H9 (cell line): ENCODE measurements around the gene ADGRL2. TPM values are rescaled to one million over a fixed set of nuclear protein-coding genes. Genes with fewer than 3 reads are reported as not detected.
A peak's percentile ranks its signal among the peaks of the same experiment; 100 is the strongest.

Experiments used
- DNase-seq: peaks from one replicate; pipeline ENCODE4 v3.0.0-alpha.2; 2017
- H2AFZ ChIP-seq: one replicate; pipeline ENCODE4 v1.6.1; 2013; ENCODE audit warnings: mild to moderate bottlenecking, low read length, control low read depth, moderate library complexity
- H2AK5ac ChIP-seq: 2 replicates; pipeline ENCODE4 v1.6.1; 2013; ENCODE audit warnings: low read length, control low read depth, mixed read lengths; ENCODE audit not compliant: insufficient read length
- H2BK120ac ChIP-seq: one replicate; pipeline ENCODE4 v1.6.1; 2013; ENCODE audit warnings: low read depth, mild to moderate bottlenecking, low read length, control low read depth, inconsistent platforms; ENCODE audit not compliant: poor library complexity, severe bottlenecking
- H2BK12ac ChIP-seq: 2 replicates; pipeline ENCODE4 v1.6.1; 2013; ENCODE audit warnings: low read length, control low read depth, mixed read lengths, low read depth; ENCODE audit not compliant: insufficient read length
- H2BK15ac ChIP-seq: 2 replicates; pipeline ENCODE4 v1.6.1; 2013; ENCODE audit warnings: low read depth, low read length, control low read depth
- H2BK20ac ChIP-seq: one replicate; pipeline ENCODE4 v1.6.1; 2013; ENCODE audit warnings: low read depth, mild to moderate bottlenecking, low read length, control low read depth, inconsistent platforms; ENCODE audit not compliant: poor library complexity, severe bottlenecking
- H2BK5ac ChIP-seq: 2 replicates; pipeline ENCODE4 v1.6.1; 2013; ENCODE audit warnings: low read length, control low read depth, mixed read lengths; ENCODE audit not compliant: insufficient read length
- H3K14ac ChIP-seq: 2 replicates; pipeline ENCODE4 v1.6.1; 2013; ENCODE audit warnings: low read length, control low read depth; ENCODE audit not compliant: insufficient read depth
- H3K18ac ChIP-seq: 2 replicates; pipeline ENCODE4 v1.6.1; 2013; ENCODE audit warnings: low read depth, mild to moderate bottlenecking, mixed read lengths, low read length, control low read depth; ENCODE audit not compliant: insufficient read length
- H3K23ac ChIP-seq: 2 replicates; pipeline ENCODE4 v1.6.1; 2013; ENCODE audit warnings: low read length, control low read depth, mixed read lengths, low read depth; ENCODE audit not compliant: insufficient read length
- H3K23me2 ChIP-seq: 2 replicates; pipeline ENCODE4 v1.6.1; 2013; ENCODE audit warnings: low read depth, mild to moderate bottlenecking, mixed read lengths, low read length, control low read depth; ENCODE audit not compliant: insufficient read length, poor library complexity, severe bottlenecking
- H3K27ac ChIP-seq: 2 replicates; pipeline ENCODE4 v1.5.1; 2013; ENCODE audit warnings: low read length, control low read depth, mixed read lengths, low read depth; ENCODE audit not compliant: insufficient read length
- H3K27me3 ChIP-seq: 2 replicates; pipeline ENCODE4 v1.6.1; 2013; ENCODE audit warnings: low read length, control low read depth, inconsistent platforms; ENCODE audit not compliant: insufficient read depth
- H3K4ac ChIP-seq: 2 replicates; pipeline ENCODE4 v1.6.1; 2013; ENCODE audit warnings: low read depth, mild to moderate bottlenecking, control low read depth, inconsistent platforms, low read length, moderate library complexity
- H3K4me1 ChIP-seq: 2 replicates; pipeline ENCODE4 v1.6.1; 2013; ENCODE audit warnings: low read length, control low read depth, inconsistent platforms; ENCODE audit not compliant: insufficient read depth
- H3K4me2 ChIP-seq: 2 replicates; pipeline ENCODE4 v1.6.1; 2013; ENCODE audit warnings: low read length, control low read depth, mixed read lengths; ENCODE audit not compliant: insufficient read length, insufficient read depth
- H3K56ac ChIP-seq: 2 replicates; pipeline ENCODE4 v1.6.1; 2013; ENCODE audit warnings: low read depth, mild to moderate bottlenecking, mixed read lengths, low read length, control low read depth; ENCODE audit not compliant: insufficient read length
- H3K79me1 ChIP-seq: 2 replicates; pipeline ENCODE4 v1.6.1; 2013; ENCODE audit warnings: low read depth, mild to moderate bottlenecking, moderate library complexity, low read length, control low read depth, inconsistent platforms; ENCODE audit not compliant: insufficient read depth, poor library complexity, severe bottlenecking
- H3K79me2 ChIP-seq: 2 replicates; pipeline ENCODE4 v1.6.1; 2013; ENCODE audit warnings: low read length, control low read depth, inconsistent platforms; ENCODE audit not compliant: insufficient read depth
- H3K9ac ChIP-seq: 2 replicates; pipeline ENCODE4 v1.6.1; 2013; ENCODE audit warnings: low read length, control low read depth, mixed read lengths; ENCODE audit not compliant: insufficient read length; ENCODE audit errors: extremely low read depth
- H3K9me3 ChIP-seq: one replicate; pipeline ENCODE4 v1.6.1; 2013; ENCODE audit warnings: low read depth, low read length, inconsistent platforms; ENCODE audit not compliant: control insufficient read depth
- H3T11ph ChIP-seq: one replicate; pipeline ENCODE4 v1.6.1; 2013; ENCODE audit warnings: mild to moderate bottlenecking, low read length, control low read depth, inconsistent platforms
- H4K20me1 ChIP-seq: one replicate; pipeline ENCODE4 v1.6.1; 2013; ENCODE audit not compliant: control insufficient read depth, insufficient read length, insufficient read depth
- H4K5ac ChIP-seq: 2 replicates; pipeline ENCODE4 v1.6.1; 2013; ENCODE audit warnings: low read depth, mild to moderate bottlenecking, mixed read lengths, low read length, control low read depth; ENCODE audit not compliant: insufficient read length
- H4K8ac ChIP-seq: replicated peaks from 2 replicates; pipeline ENCODE4 v1.6.1; 2013; ENCODE audit warnings: low read length, control low read depth, mixed read lengths, low read depth; ENCODE audit not compliant: insufficient read length
- H4K91ac ChIP-seq: 2 replicates; pipeline ENCODE4 v1.6.1; 2013; ENCODE audit warnings: low read depth, mild to moderate bottlenecking, moderate library complexity, mixed read lengths, low read length, control low read depth; ENCODE audit not compliant: insufficient read length
- H3K27ac Mint-ChIP-seq, 3 experiments: 2 replicates in 2 of 3; 3 replicates in 1 of 3; pipeline ENCODE4 v1.8.0; 2020 to 2021; ENCODE audit warnings: mixed read lengths in 3 of 3, mild to moderate bottlenecking in 1 of 3, moderate library complexity in 1 of 3
- H3K27me3 Mint-ChIP-seq: 2 replicates; pipeline ENCODE4 v1.8.0; 2021; ENCODE audit warnings: low read depth, mild to moderate bottlenecking, moderate library complexity, mixed read lengths
- H3K36me3 Mint-ChIP-seq, 3 experiments: 2 replicates in 2 of 3; 3 replicates in 1 of 3; pipeline ENCODE4 v1.8.0; 2020 to 2021; ENCODE audit warnings: low read depth in 3 of 3, mixed read lengths in 3 of 3; ENCODE audit not compliant: insufficient read depth in 1 of 3
- H3K4me1 Mint-ChIP-seq, 2 experiments: 2 replicates each; pipeline ENCODE4 v1.8.0; 2020; ENCODE audit warnings: mixed read lengths in 2 of 2
- H3K4me3 Mint-ChIP-seq, 2 experiments: 2 replicates in 1 of 2; 3 replicates in 1 of 2; pipeline ENCODE4 v1.8.0; 2020 to 2021; ENCODE audit warnings: mild to moderate bottlenecking in 2 of 2, mixed read lengths in 2 of 2, moderate library complexity in 1 of 2
- H3K9me3 Mint-ChIP-seq, 2 experiments: 2 replicates in 1 of 2; 3 replicates in 1 of 2; pipeline ENCODE4 v1.8.0; 2020; ENCODE audit warnings: mild to moderate bottlenecking in 2 of 2, mixed read lengths in 2 of 2, moderate library complexity in 1 of 2
- total RNA-seq: library from RNA; stranded (reverse); gene quantifications from 2 replicates; pipeline ENCODE4 v1.2.1, GENCODE V29; 2021
- TF ChIP-seq, protein P1 (sequence below): fragments of 200-600 bp; sonication (generic); conservative IDR thresholded peaks from 3 replicates; pipeline ENCODE4 v1.8.0; 2021; ENCODE audit warnings: antibody characterized with exemption, mild to moderate bottlenecking

Gene ADGRL2
- total RNA-seq, 1 experiment from 2014 or later = 119 TPM

DNA sequence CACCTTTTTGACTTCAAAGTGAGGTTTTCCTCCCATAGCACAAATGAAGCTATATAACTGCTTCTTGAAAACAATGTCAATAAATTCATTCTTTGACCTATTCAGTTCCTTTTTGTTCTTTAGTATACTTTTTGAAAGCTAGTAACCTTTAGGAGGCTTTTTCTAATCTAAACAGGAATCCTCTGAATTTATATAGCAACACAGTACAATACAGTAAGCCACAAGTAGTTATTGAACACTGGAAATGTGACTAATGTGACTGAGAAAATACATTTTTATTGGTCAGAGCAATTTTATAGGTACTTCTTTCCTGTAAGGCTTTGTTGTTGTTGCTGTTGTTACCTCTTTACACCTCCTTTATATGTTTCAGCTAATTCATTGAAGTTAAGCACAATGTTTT, 49.8 kb downstream of the ADGRL2 start:
- H2BK120ac ChIP-seq = no peak overlapping the region
- no peaks in the 10 kb centered on the region for H3K9me3 Mint-ChIP-seq
- no peak overlapping the region for H4K8ac ChIP-seq
- H2BK12ac ChIP-seq = no peak overlapping the region
- no peak overlapping the region for H3K18ac ChIP-seq
- no peak overlapping the region for H3T11ph ChIP-seq
- H3K79me1 ChIP-seq = peaks cover 3% of the 10 kb centered on the region
- no peak overlapping the region for H3K23ac ChIP-seq
- H3K14ac ChIP-seq = no peak overlapping the region
- peaks cover 0 to 5% (median 3%) of the 10 kb centered on the region in 3 experiments; a peak in 1 of 7 replicates for H3K36me3 Mint-ChIP-seq
- no peaks in the 10 kb centered on the region for H3K23me2 ChIP-seq
- no peak for DNase-seq
- H3K9ac ChIP-seq = no peak overlapping the region
- no peak overlapping the region for H3K4ac ChIP-seq
- peak overlapping the region in 1 of 3 experiments; percentile 65; a peak in 2 of 7 replicates for H3K27ac Mint-ChIP-seq
- no peak overlapping the region for H2BK20ac ChIP-seq
- H3K4me1 Mint-ChIP-seq = peaks cover 45 to 59% of the 10 kb centered on the region in 2 experiments
- H3K56ac ChIP-seq = no peak overlapping the region
- H4K91ac ChIP-seq = no peak overlapping the region
- TF ChIP-seq, protein P1, sequence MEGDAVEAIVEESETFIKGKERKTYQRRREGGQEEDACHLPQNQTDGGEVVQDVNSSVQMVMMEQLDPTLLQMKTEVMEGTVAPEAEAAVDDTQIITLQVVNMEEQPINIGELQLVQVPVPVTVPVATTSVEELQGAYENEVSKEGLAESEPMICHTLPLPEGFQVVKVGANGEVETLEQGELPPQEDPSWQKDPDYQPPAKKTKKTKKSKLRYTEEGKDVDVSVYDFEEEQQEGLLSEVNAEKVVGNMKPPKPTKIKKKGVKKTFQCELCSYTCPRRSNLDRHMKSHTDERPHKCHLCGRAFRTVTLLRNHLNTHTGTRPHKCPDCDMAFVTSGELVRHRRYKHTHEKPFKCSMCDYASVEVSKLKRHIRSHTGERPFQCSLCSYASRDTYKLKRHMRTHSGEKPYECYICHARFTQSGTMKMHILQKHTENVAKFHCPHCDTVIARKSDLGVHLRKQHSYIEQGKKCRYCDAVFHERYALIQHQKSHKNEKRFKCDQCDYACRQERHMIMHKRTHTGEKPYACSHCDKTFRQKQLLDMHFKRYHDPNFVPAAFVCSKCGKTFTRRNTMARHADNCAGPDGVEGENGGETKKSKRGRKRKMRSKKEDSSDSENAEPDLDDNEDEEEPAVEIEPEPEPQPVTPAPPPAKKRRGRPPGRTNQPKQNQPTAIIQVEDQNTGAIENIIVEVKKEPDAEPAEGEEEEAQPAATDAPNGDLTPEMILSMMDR = no peak
- H2BK5ac ChIP-seq = no peak overlapping the region
- peaks cover 5% of the 10 kb centered on the region; the same call in 1 of the 2 replicates for H3K79me2 ChIP-seq
- H4K5ac ChIP-seq = no peak overlapping the region
- H2BK15ac ChIP-seq = no peak overlapping the region
- no peak overlapping the region for H2AK5ac ChIP-seq
- no peak overlapping the region for H3K27ac ChIP-seq
- H3K27me3 Mint-ChIP-seq = no peaks in the 10 kb centered on the region
- no peaks in the 10 kb centered on the region for H3K9me3 ChIP-seq
- H3K27me3 ChIP-seq = no peaks in the 10 kb centered on the region
- H4K20me1 ChIP-seq = no peaks in the 10 kb centered on the region
- H3K4me1 ChIP-seq = peaks cover 5% of the 10 kb centered on the region; the same call in 1 of the 2 replicates
- H3K4me2 ChIP-seq = no peak overlapping the region
- H3K4me3 Mint-ChIP-seq = no peak overlapping the region
- no peak overlapping the region for H2AFZ ChIP-seq
